Measurements from ENCODE around the gene LRRC4C.

GRCh38 chr11:40185793-40186192, 1273.7 kb downstream of the LRRC4C start:
- TF ChIP-seq EZH2 (IDR thresholded peaks at IDR 0.05; ENCODE audit: borderline replicate concordance, low read length) = no peak
- TF ChIP-seq CTCF (IDR thresholded peaks at IDR 0.05; ENCODE audit: low read length) = no peak

Measured in OCI-LY1 (cell line).